AG09309 (cell line): Measurements from ENCODE around the gene DCHS2.

Source experiments
- DNase-seq: peaks from one replicate; pipeline ENCODE4 v3.0.0-alpha.2; 2010; ENCODE audit warnings: low read depth
- H3K4me3 ChIP-seq: 2 replicates; pipeline ENCODE4 v1.5.1; 2011; ENCODE audit warnings: mild to moderate bottlenecking, low read depth, low read length, moderate library complexity; ENCODE audit not compliant: control insufficient read depth
- TF ChIP-seq, protein P1 (sequence below): IDR thresholded peaks from 2 replicates; pipeline ENCODE4 v1.5.1; 2011; ENCODE audit warnings: mild to moderate bottlenecking, low read depth, low read length, inconsistent platforms; ENCODE audit not compliant: insufficient read depth, control insufficient read depth; ENCODE audit errors: missing control alignments

DCHS2 gene

DNA sequence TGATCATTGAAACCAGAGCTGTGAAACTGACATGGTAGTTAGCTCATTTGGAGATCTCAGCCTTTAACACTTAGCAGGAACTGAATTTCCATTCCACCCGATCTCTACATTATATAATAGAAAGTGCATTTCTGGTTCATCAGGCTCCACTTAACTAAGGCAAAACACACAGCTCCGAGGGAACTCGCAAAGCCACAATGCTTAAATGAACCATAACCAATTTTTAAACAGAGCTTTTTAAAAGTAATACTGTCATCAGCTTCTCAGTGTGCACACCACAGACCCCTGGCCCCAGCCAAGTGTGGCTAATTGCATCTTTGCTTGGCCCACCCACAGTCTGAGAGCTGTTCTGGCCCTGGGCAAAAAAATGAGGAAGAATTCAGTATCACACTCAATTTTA lies 66.1 kb downstream of the DCHS2 start:
- no peak overlapping the region for H3K4me3 ChIP-seq
- DNase-seq = no peak
- TF ChIP-seq, protein P1, sequence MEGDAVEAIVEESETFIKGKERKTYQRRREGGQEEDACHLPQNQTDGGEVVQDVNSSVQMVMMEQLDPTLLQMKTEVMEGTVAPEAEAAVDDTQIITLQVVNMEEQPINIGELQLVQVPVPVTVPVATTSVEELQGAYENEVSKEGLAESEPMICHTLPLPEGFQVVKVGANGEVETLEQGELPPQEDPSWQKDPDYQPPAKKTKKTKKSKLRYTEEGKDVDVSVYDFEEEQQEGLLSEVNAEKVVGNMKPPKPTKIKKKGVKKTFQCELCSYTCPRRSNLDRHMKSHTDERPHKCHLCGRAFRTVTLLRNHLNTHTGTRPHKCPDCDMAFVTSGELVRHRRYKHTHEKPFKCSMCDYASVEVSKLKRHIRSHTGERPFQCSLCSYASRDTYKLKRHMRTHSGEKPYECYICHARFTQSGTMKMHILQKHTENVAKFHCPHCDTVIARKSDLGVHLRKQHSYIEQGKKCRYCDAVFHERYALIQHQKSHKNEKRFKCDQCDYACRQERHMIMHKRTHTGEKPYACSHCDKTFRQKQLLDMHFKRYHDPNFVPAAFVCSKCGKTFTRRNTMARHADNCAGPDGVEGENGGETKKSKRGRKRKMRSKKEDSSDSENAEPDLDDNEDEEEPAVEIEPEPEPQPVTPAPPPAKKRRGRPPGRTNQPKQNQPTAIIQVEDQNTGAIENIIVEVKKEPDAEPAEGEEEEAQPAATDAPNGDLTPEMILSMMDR = no peak

DNA sequence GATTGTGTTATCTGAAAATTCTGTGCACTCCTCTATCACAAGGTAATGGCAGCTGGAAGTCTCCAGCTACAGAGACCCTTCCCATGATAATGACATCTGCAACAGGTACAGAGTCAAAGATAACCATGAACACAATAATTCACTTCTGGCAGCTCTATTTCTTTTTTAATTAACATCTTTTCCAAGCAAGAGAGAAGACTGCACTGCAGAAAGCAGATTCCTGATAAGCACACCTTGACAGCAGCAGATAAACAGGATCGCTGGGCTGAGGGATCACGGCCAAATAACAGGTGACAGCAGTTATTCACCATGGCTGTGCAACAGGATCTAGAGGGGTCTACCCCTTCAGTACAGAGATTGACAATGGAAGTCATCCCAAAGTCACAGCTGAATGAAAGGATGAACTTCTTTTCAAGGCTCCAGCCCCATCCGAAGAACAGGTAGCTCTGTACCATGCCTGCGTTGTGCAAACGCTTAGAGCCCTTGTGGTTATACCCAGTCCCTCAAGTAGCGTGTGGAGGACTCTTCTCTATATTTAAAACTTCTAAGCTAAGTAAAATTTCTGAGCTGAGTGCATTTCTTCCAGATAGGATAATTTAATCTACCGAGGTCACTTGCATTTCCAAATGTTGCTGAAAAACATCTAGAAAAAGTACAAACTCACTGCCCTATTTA lies 66.7 kb downstream of the DCHS2 start:
- H3K4me3 ChIP-seq = no peak overlapping the region
- no peak for DNase-seq
- TF ChIP-seq, protein P1 = no peak

DNA sequence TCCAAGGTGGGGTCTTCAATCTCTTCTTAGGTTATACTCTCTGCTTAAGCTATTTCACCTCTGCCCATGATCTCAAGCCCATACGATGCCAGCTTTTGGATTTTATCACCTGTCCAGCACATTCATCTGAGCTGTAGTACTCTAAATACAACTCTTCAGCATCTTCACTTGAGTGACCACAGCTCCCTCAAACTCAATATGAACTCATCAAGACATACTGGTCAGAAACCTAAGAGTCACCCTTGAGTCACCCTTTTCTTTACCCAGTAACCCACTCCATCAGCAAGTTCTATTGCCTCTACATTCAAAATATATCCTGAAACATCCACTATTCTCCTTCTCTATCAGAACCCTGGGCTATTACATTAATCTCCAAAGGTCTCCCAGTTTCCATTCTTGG lies 69.4 kb downstream of the DCHS2 start:
- DNase-seq = no peak
- TF ChIP-seq, protein P1 = no peak
- no peak overlapping the region for H3K4me3 ChIP-seq

DNA sequence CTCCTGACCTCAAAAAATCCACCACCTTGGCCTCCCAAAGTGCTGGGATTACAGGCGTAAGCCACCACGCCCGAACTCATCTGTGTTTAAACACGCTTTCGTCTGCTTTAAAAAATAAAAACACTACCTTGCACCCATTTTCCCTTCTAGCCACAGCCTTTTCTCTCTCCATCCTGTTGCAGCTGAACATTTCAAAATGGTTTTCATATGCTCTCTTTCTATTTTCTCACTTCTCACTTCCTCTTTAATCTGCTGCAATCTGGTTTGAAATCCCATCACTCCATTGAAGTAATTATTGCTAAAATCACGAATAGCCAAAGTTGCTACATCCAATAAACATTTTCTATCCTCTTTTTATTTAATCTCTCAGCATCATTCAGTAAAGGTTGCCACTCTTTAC lies 70.0 kb downstream of the DCHS2 start:
- no peak for DNase-seq
- TF ChIP-seq, protein P1 = no peak
- H3K4me3 ChIP-seq = no peak overlapping the region

DNA sequence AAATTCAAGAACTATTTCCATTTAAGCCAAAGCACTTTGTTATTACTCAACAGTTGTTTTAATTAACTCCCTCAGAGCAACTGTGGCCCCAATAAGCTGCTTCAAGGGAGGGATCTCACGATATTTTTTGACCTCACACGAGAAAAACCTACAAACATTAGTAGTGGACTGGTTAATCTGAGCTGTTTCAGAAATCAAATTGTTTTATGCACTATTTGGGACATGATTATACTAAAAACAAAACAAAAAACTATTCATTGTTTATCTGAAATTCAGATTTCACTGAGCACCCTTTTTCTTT lies 74.3 kb downstream of the DCHS2 start:
- TF ChIP-seq, protein P1 = no peak
- no peak overlapping the region for H3K4me3 ChIP-seq
- no peak for DNase-seq

DNA sequence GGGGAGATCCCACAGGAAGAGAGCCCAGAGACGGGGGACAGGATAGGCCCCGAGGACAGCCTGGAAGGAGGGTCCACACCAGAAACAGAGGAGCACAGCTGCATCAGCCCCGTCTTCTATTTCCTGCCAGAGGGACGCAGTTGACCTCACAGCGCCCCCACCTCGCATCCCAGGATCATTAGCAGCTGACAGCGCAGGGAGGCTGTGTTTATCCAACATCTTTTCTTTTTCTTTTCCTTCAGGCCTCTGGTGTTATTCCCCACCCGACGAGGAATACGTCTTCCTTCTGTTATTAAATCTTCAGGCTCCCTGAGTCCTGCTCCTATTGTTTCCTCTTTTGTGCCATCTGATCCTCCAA lies 75.4 kb downstream of the DCHS2 start:
- DNase-seq = no peak
- TF ChIP-seq, protein P1 = no peak
- peak overlapping the region; percentile 50 for H3K4me3 ChIP-seq

DNA sequence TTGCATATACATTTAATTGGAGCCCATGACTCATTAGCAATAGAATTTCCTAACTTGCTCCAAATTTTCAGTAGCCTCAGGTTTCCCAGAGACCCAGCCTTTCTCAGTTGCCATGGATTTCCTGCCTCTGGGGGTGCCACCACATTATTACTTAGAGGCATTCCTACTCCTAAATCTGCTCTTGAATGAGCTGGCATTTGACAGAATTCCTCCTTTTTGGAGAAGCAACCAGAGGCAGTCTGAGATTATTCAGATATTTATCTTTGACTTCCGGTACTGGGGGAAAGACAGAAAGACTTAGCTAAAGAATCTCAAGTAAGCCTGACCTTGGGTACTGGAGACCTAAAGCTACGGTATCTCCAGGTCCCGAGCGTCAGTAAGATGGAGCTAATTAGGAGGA lies 76.3 kb downstream of the DCHS2 start:
- H3K4me3 ChIP-seq = no peak overlapping the region
- DNase-seq = no peak
- TF ChIP-seq, protein P1 = no peak
